Stimulated activated naive CD8-positive, alpha-beta T cell treated with anti-CD3 and anti-CD28 coated beads, Interleukin-15, amount 100 ng/mL, for 72 hours (primary cell): ENCODE results near the gene IQSEC3.

Experiments
- ATAC-seq: fragments of 150-1000 bp; cut with Tn5 transposase; 2 replicates; pipeline ENCODE4 v1.10.0; 2021; ENCODE audit warnings: mild to moderate bottlenecking, moderate library complexity
- DNase-seq, 2 donors: peaks; one replicate each; pipeline ENCODE4 v3.0.0; 2021 to 2022
- H3K27ac Mint-ChIP-seq, 2 donors: one replicate each; pipeline ENCODE4 v1.8.0; 2022; ENCODE audit warnings: mild to moderate bottlenecking in 2 of 2, mixed read lengths in 2 of 2, moderate library complexity in 2 of 2
- H3K27me3 Mint-ChIP-seq: one replicate; pipeline ENCODE4 v1.8.0; 2022; ENCODE audit warnings: mixed read lengths
- H3K4me1 Mint-ChIP-seq: one replicate; pipeline ENCODE4 v1.8.0; 2022; ENCODE audit warnings: mild to moderate bottlenecking, mixed read lengths
- H3K4me3 Mint-ChIP-seq, 2 donors: one replicate each; pipeline ENCODE4 v1.8.0; 2022; ENCODE audit warnings: mild to moderate bottlenecking in 2 of 2, mixed read lengths in 2 of 2, moderate library complexity in 1 of 2
- H3K9me3 Mint-ChIP-seq, 2 donors: one replicate each; pipeline ENCODE4 v1.8.0; 2022; ENCODE audit warnings: mixed read lengths in 2 of 2

The IQSEC3 gene

GRCh38 chr12:89653-90052, 23.1 kb downstream of the IQSEC3 start:
- H3K27me3 Mint-ChIP-seq, result peaks cover 8% of the 10 kb centered on the region
- H3K4me1 Mint-ChIP-seq, result no peaks in the 10 kb centered on the region
- H3K9me3 Mint-ChIP-seq, result peaks cover 17 to 21% of the 10 kb centered on the region in 2 donors
- ATAC-seq (no peak), DNase-seq (no peak)
- H3K4me3 Mint-ChIP-seq, result no peak overlapping the region
- H3K27ac Mint-ChIP-seq, result no peak overlapping the region

DNA sequence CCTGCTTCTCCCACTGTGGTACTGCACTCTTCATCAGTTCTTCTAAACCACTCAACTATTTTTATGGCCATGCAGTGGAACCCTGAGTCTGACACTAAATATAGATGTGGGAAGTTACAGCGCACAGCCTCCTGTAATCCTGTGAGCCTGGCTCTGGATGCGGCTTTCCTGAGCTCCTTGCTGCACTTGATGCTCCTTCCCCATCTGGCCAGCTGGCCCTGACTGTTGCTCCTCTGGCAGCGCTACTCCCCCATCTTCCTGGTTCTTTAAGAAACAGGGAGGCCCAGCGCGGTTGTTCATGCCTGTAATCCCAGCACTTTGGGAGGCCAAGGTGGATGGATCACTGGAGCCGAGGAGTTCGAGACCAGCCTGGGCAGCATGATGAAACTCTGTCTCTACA, 24.6 kb downstream of the IQSEC3 start:
- Mint-ChIP-seq H3K27me3 (peaks cover 8% of the 10 kb centered on the region), H3K27ac (no peak overlapping the region), H3K4me3 (no peak overlapping the region), H3K4me1 (no peaks in the 10 kb centered on the region), H3K9me3 (peaks cover 17 to 21% of the 10 kb centered on the region in 2 donors)
- ATAC-seq (no peak), DNase-seq (no peak)

GRCh38 chr12:93266-94005, 26.9 kb downstream of the IQSEC3 start:
- H3K4me1 Mint-ChIP-seq, result no peaks in the 10 kb centered on the region
- ATAC-seq, result no peak
- peaks cover 17 to 21% of the 10 kb centered on the region in 2 donors for H3K9me3 Mint-ChIP-seq

GRCh38 chr12:96543-96942, 30.0 kb downstream of the IQSEC3 start:
- DNase-seq, result no peak
- Mint-ChIP-seq H3K27ac (no peak overlapping the region), H3K4me3 (no peak overlapping the region), H3K9me3 (peaks cover 0 to under 1% of the 10 kb centered on the region in 2 donors), H3K4me1 (no peaks in the 10 kb centered on the region), H3K27me3 (peaks cover 38% of the 10 kb centered on the region)
- no peak for ATAC-seq

More at GRCh38 chr12:93266-94005, 26.9 kb downstream of the IQSEC3 start:
- DNase-seq, result no peak
- peaks cover 17% of the 10 kb centered on the region for H3K27me3 Mint-ChIP-seq
- H3K4me3 Mint-ChIP-seq, result no peak overlapping the region
- H3K27ac Mint-ChIP-seq, result no peak overlapping the region

DNA sequence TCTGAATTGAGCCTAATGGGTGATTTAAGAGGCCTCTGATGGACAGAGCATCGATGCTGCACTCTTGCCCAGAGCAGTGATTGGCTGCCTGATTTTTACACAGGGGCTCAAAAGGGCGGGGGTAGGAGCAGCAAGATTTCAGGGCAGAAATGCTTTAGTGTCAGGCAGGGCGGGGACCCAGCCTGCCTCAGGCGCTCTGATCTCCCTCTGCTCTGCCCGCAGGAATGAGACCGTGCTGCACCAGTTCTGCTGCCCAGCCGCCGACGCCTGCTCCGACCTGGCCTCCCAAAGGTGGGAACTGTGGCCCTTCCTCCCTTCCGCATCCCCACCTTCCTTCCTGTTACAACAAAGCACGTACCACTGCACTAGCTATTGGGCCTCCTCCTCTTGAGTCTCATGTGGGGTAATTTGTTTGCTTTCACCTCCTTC, 32.4 kb downstream of the IQSEC3 start:
- no peak overlapping the region for H3K4me3 Mint-ChIP-seq
- H3K4me1 Mint-ChIP-seq, result peaks cover 11% of the 10 kb centered on the region
- peaks cover 48% of the 10 kb centered on the region for H3K27me3 Mint-ChIP-seq
- H3K27ac Mint-ChIP-seq, result no peak overlapping the region
- H3K9me3 Mint-ChIP-seq, result no peaks in the 10 kb centered on the region
- DNase-seq (no peak), ATAC-seq (no peak)

DNA sequence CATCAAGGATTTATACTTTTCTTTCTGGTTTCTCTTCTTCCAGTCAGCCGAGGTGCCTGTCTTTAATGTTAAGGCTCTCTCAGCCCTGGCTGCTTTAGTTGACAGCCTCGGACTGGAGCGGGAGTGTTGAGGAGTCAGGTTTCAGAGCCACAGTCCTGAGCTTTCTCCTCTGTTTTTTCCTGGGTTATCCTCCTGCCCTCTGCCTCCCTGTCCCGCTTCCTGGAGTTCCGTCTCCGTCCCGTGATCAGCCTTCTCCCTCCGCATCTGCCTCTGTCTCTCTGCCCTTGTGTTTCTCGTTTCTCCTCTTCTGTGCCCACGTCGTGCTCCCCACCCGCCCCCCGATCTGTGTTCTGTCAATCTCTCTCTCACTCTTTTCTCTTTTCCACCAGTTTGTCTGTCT, 33.0 kb downstream of the IQSEC3 start:
- DNase-seq (no peak), ATAC-seq (no peak)
- H3K27me3 Mint-ChIP-seq, result peaks cover 41% of the 10 kb centered on the region
- no peaks in the 10 kb centered on the region for H3K9me3 Mint-ChIP-seq
- H3K4me1 Mint-ChIP-seq, result peaks cover 11% of the 10 kb centered on the region
- no peak overlapping the region for H3K27ac Mint-ChIP-seq
- no peak overlapping the region for H3K4me3 Mint-ChIP-seq

GRCh38 chr12:101969-102878, 35.7 kb downstream of the IQSEC3 start:
- ATAC-seq, result no peak

GRCh38 chr12:102879-103168, 36.3 kb downstream of the IQSEC3 start:
- Mint-ChIP-seq H3K27me3 (peaks cover 38% of the 10 kb centered on the region), H3K4me1 (peaks cover 11% of the 10 kb centered on the region), H3K27ac (no peak overlapping the region), H3K9me3 (no peaks in the 10 kb centered on the region), H3K4me3 (no peak overlapping the region)
- ATAC-seq (no peak), DNase-seq (no peak)

More at GRCh38 chr12:101969-102878, 35.7 kb downstream of the IQSEC3 start:
- Mint-ChIP-seq H3K9me3 (no peaks in the 10 kb centered on the region), H3K4me1 (peaks cover 11% of the 10 kb centered on the region), H3K27me3 (peaks cover 41% of the 10 kb centered on the region), H3K27ac (no peak overlapping the region), H3K4me3 (no peak overlapping the region)
- no peak for DNase-seq

DNA sequence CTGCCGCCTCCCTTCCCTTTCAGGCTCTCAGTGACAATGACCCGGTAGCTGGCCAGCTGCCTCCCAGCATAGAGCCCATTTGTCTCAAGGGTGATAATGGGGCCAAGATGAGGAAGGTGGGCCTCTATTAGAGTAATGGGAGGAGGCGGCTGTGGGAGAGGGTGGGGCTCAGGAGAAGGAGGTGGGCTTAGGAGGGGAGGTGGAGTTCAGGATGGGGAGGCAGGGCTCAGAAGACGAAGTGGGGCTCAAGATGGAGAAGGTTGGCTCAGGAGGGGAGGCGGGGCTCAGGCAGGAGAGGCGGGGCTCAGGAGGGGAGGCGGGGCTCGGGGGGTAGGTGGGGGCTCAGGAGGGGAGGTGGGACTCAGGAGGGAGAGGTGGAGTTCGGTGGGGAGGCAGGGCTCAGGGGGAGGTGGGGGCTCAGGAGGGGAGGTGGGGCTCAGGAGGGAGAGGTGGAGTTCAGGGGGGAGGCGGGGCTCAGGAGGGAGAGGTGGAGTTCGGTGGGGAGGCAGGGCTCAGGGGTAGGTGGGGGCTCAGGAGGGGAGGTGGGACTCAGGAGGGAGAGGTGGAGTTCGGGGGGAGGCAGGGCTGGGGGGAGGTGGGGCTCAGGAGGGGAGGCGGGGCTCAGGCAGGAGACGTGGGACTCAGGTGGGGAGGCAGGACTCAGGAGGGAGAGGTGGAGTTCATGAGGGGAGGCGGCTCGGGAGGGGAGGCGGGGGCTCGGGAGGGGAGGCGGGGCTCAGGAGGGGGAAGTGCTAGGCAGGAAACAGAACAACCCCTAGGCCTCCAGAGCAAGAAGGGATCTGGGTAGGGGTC, 36.8 kb downstream of the IQSEC3 start:
- Mint-ChIP-seq H3K27me3 (peaks cover 32% of the 10 kb centered on the region), H3K9me3 (no peaks in the 10 kb centered on the region), H3K4me1 (peaks cover 11% of the 10 kb centered on the region), H3K4me3 (no peak overlapping the region), H3K27ac (no peak overlapping the region)
- no peak for ATAC-seq
- no peak for DNase-seq

DNA sequence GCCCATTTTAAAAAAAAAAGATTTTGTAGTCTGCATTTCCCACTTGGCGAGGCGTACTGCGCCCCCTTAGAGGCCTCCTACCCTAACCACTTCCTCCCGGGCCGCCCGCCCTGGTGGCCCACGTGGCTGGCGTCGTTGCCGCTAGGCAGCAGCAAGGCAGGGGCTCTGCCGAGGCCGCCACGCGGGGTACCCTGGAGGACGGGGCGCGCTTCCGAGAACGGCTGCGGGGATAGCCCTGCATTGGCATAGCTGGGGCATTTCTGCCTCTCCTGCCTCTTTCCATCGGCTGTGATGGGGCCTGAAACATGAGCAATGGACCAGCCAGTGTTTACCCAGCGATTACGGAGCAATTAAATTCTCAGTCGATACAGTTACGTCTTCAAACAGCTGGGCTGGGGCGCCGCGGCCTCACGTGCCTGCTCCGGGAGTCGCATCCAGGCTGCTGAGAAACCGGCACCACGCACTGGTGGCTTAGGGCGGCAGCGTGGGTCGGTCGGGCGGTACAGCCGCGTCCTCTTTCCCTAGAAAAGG, 38.0 kb downstream of the IQSEC3 start:
- ATAC-seq (peak; percentile 48), DNase-seq (peak; percentile 17 to 27)
- H3K4me3 Mint-ChIP-seq, result no peak overlapping the region

DNA sequence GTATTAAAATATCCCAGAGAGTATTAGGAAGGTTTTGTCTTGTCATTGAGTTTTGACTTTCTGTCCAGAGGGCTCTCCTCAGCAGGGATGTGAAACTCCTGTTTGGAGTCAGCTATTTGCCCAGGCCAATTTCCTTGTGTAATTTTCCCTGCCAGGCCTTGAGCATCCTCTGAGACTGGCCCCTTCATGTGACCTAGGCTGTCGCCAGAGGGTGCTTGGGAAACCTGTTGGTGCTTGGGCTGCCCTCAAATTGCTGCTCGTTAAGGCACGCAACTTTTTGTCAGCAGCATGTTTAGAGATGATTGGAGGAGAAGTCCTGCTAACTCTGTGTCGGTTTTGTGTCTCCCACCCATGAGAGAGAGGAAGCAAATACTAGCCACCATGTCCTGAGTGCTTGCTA, 39.1 kb downstream of the IQSEC3 start:
- ATAC-seq (no peak), DNase-seq (no peak)
- H3K4me3 Mint-ChIP-seq, result no peak overlapping the region
- H3K27ac Mint-ChIP-seq, result no peak overlapping the region
- no peaks in the 10 kb centered on the region for H3K9me3 Mint-ChIP-seq
- H3K4me1 Mint-ChIP-seq, result peaks cover 22% of the 10 kb centered on the region
- peaks cover 12% of the 10 kb centered on the region for H3K27me3 Mint-ChIP-seq

More for the DNA sequence above, 38.0 kb downstream of the IQSEC3 start:
- Mint-ChIP-seq H3K27me3 (peaks cover 20% of the 10 kb centered on the region), H3K27ac (no peak overlapping the region), H3K4me1 (peaks cover 15% of the 10 kb centered on the region), H3K9me3 (no peaks in the 10 kb centered on the region)

GRCh38 chr12:106118-106591, 39.6 kb downstream of the IQSEC3 start:
- no peak overlapping the region for H3K27ac Mint-ChIP-seq
- H3K4me3 Mint-ChIP-seq, result no peak overlapping the region
- ATAC-seq (no peak), DNase-seq (no peak)
- H3K9me3 Mint-ChIP-seq, result no peaks in the 10 kb centered on the region
- H3K27me3 Mint-ChIP-seq, result peaks cover 12% of the 10 kb centered on the region
- peaks cover 22% of the 10 kb centered on the region for H3K4me1 Mint-ChIP-seq

DNA sequence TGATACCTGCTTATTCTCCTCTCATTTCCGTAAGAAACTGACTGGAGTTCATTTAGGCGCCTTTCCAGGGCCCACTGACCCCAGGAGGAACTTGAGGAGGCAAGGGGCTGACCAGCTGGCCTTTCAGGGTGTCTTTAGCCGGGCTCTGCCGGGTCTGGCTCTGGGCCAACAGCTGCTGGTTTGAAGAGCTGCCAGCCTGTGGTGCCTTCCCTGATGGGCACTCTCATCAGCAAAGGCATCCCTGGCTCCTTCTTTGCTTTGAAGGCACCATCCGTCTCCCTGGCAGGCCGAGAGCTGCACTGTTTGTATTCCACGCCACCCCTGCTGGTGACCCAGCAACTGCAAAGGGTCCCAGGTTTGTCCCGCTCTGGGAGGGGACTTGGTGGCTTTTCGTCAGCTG, 42.0 kb downstream of the IQSEC3 start:
- Mint-ChIP-seq H3K4me3 (no peak overlapping the region), H3K27me3 (peaks cover 8% of the 10 kb centered on the region), H3K4me1 (peaks cover 11% of the 10 kb centered on the region), H3K9me3 (no peaks in the 10 kb centered on the region), H3K27ac (no peak overlapping the region)
- no peak for ATAC-seq
- DNase-seq, result no peak

DNA sequence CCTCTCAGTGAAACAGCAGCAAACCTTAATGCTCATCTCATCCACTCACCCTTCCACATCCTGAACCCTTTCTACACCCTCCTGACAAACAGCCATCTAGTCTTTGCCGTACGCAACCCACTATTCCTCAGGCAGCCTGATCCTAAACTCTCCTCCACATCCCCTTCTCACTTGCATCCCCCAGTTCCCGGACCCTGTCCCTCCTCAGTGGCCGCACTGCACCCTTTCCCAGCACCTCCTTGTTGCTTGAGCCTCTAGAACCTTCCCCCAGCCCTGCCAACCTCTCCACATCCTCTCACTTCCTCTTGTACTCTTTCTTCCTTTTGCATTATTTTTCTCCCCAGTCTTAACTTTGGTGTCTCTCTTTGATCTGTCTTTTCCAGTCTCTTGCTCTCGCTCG, 42.9 kb downstream of the IQSEC3 start:
- Mint-ChIP-seq H3K4me1 (peaks cover 11% of the 10 kb centered on the region), H3K27ac (peak overlapping the region in 1 of 2 donors; percentile 0), H3K27me3 (peaks cover 9% of the 10 kb centered on the region), H3K4me3 (no peak overlapping the region), H3K9me3 (no peaks in the 10 kb centered on the region)
- no peak for ATAC-seq
- DNase-seq, result no peak

DNA sequence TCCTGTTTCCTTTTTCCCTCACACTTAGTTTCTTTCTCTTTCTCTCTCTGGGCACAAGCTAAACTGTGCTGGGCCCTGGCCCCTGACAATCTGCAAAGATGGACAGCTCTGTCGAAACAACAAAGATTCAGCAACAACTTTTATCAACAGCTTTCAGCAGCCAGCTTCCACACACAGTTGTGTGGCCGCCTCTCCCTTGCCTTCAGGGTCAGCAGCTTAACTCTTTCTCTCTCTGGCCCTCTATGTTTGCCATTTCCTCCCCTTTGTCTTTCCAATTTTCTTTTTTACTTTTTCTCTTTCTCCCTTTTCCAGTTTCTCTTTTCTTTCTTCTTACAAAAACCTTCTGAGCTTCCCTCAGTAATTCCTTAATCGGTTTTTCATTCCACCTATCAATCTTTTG, 43.3 kb downstream of the IQSEC3 start:
- Mint-ChIP-seq H3K27ac (peak overlapping the region; percentile 0 to 34), H3K27me3 (peaks cover 9% of the 10 kb centered on the region), H3K9me3 (no peaks in the 10 kb centered on the region), H3K4me1 (peaks cover 11% of the 10 kb centered on the region), H3K4me3 (no peak overlapping the region)
- DNase-seq (no peak), ATAC-seq (no peak)
